Thyroid gland (tissue), 4 donors: ENCODE results near the gene SNRNP40.

Experiments used
- POLR2A ChIP-seq, 2 donors: fragments of 450-650 bp; IDR thresholded peaks; one replicate each; pipeline ENCODE4 v1.6.1; 2017; ENCODE audit warnings: antibody characterized with exemption in 2 of 2, mild to moderate bottlenecking in 2 of 2, moderate library complexity in 1 of 2
- TF ChIP-seq, protein P1 (sequence below), 6 experiments: fragments of 200-600 bp in 3 of 6; fragments of 450-650 bp in 3 of 6; sonication (generic) in 3 of 6; IDR thresholded peaks; one replicate each; pipeline ENCODE4 v1.5.1; 2016 to 2019; ENCODE audit warnings: antibody characterized with exemption in 6 of 6, mild to moderate bottlenecking in 2 of 6, inconsistent platforms in 1 of 6, moderate library complexity in 1 of 6

DNA sequence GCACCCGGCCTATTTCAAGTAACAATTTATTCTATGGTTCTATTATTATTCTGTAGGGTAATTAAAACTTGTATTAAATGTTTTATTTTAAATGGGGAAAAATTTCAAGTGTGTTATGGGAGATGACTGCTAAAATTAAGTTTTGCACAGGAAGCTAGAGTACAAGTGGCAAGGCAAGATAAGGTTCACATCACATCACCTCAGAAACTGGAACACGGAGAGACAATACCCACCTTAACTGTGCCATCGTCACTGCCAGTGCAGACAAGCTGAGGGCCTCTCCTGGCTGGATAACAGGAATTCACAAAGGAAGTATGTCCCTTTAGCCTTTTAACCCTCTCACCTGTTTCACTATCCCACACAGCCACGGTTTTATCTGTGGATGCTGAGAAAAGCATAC, 7.6 kb downstream of the SNRNP40 start:
- no peak for TF ChIP-seq POLR2A (IDR thresholded peaks at IDR 0.05)
- TF ChIP-seq, protein P1, sequence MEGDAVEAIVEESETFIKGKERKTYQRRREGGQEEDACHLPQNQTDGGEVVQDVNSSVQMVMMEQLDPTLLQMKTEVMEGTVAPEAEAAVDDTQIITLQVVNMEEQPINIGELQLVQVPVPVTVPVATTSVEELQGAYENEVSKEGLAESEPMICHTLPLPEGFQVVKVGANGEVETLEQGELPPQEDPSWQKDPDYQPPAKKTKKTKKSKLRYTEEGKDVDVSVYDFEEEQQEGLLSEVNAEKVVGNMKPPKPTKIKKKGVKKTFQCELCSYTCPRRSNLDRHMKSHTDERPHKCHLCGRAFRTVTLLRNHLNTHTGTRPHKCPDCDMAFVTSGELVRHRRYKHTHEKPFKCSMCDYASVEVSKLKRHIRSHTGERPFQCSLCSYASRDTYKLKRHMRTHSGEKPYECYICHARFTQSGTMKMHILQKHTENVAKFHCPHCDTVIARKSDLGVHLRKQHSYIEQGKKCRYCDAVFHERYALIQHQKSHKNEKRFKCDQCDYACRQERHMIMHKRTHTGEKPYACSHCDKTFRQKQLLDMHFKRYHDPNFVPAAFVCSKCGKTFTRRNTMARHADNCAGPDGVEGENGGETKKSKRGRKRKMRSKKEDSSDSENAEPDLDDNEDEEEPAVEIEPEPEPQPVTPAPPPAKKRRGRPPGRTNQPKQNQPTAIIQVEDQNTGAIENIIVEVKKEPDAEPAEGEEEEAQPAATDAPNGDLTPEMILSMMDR (IDR thresholded peaks at IDR 0.05) = no peak
